Vagina (tissue), 2 donors: ENCODE measurements around the gene VPREB3. TPM values are rescaled to one million over a fixed set of nuclear protein-coding genes. Genes with fewer than 3 reads are reported as not detected.

ENCODE experiments used
- DNase-seq, 2 donors: peaks; one replicate each; pipeline ENCODE4 v3.0.0-alpha.2; 2017; ENCODE audit errors: extremely low spot score in 2 of 2
- H3K27ac ChIP-seq: fragments of 200-600 bp; sonication (generic); one replicate; pipeline ENCODE4 v1.5.1; 2019
- H3K27me3 ChIP-seq: fragments of 200-600 bp; sonication (generic); one replicate; pipeline ENCODE4 v1.5.1; 2019
- H3K36me3 ChIP-seq, 2 donors: fragments of 200-600 bp; sonication (generic); one replicate each; pipeline ENCODE4 v1.5.1; 2017 to 2019
- H3K4me1 ChIP-seq: fragments of 200-600 bp; sonication (generic); one replicate; pipeline ENCODE4 v1.5.1; 2019
- H3K4me3 ChIP-seq, 2 donors: fragments of 200-600 bp; sonication (generic); 1 replicate in 1 of 2; 2 replicates in 1 of 2; pipeline ENCODE4 v1.5.1; 2016 to 2019
- H3K9me3 ChIP-seq: fragments of 200-600 bp; sonication (generic); one replicate; pipeline ENCODE4 v1.5.1; 2019
- POLR2A ChIP-seq, 2 donors: fragments of 450-650 bp; IDR thresholded peaks; one replicate each; pipeline ENCODE4 v1.6.1; 2017; ENCODE audit warnings: antibody characterized with exemption in 2 of 2, mild to moderate bottlenecking in 2 of 2, moderate library complexity in 2 of 2
- POLR2AphosphoS5 ChIP-seq, 2 donors: sonication (generic); formaldehyde crosslinking; IDR thresholded peaks; one replicate each; pipeline ENCODE4 v1.9.0; 2017; ENCODE audit warnings: antibody characterized with exemption in 2 of 2, mild to moderate bottlenecking in 2 of 2, low read depth in 1 of 2; ENCODE audit not compliant: insufficient read depth in 1 of 2
- intact Hi-C: fragments of 100-400 bp; cut with DNase I; formaldehyde crosslinking; loops from one replicate; pipeline ENCODE4 v1.15.1; 2023
- total RNA-seq: library from RNA; depleted of rRNA; stranded (reverse); fragments of >200 nt; gene quantifications from one replicate; pipeline ENCODE4 v1.2.3, GENCODE V29; 2016
- TF ChIP-seq, protein P1 (sequence below), 3 experiments: fragments of 450-650 bp in 2 of 3; fragments of 200-600 bp in 1 of 3; sonication (generic) in 1 of 3; IDR thresholded peaks; one replicate each; pipeline ENCODE4 v1.5.1; 2017 to 2019; ENCODE audit warnings: antibody characterized with exemption in 3 of 3, mild to moderate bottlenecking in 2 of 3, moderate library complexity in 2 of 3

Gene VPREB3
- total RNA-seq, 1 donor from 2014 or later = not detected

DNA sequence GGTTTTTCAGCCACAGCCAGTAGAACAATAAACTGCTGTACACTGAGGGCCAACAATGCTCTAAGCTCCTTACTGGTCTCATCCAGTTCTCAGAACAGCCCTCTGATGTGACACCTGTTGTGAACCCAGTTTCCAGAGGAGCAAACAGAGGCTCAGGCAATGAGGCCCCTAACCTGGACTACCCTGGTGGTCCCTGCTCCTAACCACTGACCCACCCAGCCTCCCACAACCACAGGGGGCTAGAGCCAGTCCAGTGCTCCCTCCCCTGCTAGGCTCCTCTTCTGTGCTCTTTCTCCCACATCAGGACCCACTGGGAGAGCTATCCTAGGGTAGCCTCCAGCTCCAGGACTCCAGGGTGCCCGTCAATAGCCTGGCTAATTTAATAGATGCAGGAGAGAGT, 28.5 kb upstream of the VPREB3 start:
- no peak for DNase-seq
- H3K4me1 ChIP-seq = peaks cover 40% of the 10 kb centered on the region
- H3K4me3 ChIP-seq = no peak overlapping the region
- H3K9me3 ChIP-seq = no peaks in the 10 kb centered on the region
- H3K27me3 ChIP-seq = no peaks in the 10 kb centered on the region
- H3K27ac ChIP-seq = no peak overlapping the region
- no peaks in the 10 kb centered on the region for H3K36me3 ChIP-seq
- TF ChIP-seq POLR2A (IDR thresholded peaks at IDR 0.05) (no peak), POLR2AphosphoS5 (IDR thresholded peaks at IDR 0.05; ENCODE audit: insufficient read depth in 1 of 2, low read depth in 1 of 2) (no peak)
- TF ChIP-seq, protein P1, sequence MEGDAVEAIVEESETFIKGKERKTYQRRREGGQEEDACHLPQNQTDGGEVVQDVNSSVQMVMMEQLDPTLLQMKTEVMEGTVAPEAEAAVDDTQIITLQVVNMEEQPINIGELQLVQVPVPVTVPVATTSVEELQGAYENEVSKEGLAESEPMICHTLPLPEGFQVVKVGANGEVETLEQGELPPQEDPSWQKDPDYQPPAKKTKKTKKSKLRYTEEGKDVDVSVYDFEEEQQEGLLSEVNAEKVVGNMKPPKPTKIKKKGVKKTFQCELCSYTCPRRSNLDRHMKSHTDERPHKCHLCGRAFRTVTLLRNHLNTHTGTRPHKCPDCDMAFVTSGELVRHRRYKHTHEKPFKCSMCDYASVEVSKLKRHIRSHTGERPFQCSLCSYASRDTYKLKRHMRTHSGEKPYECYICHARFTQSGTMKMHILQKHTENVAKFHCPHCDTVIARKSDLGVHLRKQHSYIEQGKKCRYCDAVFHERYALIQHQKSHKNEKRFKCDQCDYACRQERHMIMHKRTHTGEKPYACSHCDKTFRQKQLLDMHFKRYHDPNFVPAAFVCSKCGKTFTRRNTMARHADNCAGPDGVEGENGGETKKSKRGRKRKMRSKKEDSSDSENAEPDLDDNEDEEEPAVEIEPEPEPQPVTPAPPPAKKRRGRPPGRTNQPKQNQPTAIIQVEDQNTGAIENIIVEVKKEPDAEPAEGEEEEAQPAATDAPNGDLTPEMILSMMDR (IDR thresholded peaks at IDR 0.05) = no peak
- intact Hi-C loops = no loop called here

DNA sequence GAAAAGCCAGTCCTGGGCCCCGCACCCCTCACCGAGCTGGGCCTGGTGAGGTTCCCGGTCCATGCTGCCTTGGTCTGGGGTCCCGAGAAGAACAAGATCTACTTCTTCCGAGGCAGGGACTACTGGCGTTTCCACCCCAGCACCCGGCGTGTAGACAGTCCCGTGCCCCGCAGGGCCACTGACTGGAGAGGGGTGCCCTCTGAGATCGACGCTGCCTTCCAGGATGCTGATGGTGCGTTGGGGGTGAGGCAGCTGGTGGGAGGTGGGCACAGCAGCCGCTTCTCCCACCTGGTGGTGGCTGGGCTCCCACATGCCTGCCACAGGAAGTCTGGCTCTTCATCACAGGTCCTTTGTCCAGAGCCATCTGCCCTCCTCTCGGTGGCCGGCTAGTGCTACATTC, 28.0 kb upstream of the VPREB3 start:
- no peak overlapping the region for H3K27ac ChIP-seq
- H3K9me3 ChIP-seq = no peaks in the 10 kb centered on the region
- no peak for DNase-seq
- peaks cover 36% of the 10 kb centered on the region for H3K4me1 ChIP-seq
- no peak overlapping the region for H3K4me3 ChIP-seq
- H3K27me3 ChIP-seq = no peaks in the 10 kb centered on the region
- no peaks in the 10 kb centered on the region for H3K36me3 ChIP-seq
- intact Hi-C loops = no loop called here
- no peak for TF ChIP-seq POLR2A (IDR thresholded peaks at IDR 0.05)
- TF ChIP-seq, protein P1 (IDR thresholded peaks at IDR 0.05) = no peak
- no peak for TF ChIP-seq POLR2AphosphoS5 (IDR thresholded peaks at IDR 0.05; ENCODE audit: insufficient read depth in 1 of 2, low read depth in 1 of 2)

DNA sequence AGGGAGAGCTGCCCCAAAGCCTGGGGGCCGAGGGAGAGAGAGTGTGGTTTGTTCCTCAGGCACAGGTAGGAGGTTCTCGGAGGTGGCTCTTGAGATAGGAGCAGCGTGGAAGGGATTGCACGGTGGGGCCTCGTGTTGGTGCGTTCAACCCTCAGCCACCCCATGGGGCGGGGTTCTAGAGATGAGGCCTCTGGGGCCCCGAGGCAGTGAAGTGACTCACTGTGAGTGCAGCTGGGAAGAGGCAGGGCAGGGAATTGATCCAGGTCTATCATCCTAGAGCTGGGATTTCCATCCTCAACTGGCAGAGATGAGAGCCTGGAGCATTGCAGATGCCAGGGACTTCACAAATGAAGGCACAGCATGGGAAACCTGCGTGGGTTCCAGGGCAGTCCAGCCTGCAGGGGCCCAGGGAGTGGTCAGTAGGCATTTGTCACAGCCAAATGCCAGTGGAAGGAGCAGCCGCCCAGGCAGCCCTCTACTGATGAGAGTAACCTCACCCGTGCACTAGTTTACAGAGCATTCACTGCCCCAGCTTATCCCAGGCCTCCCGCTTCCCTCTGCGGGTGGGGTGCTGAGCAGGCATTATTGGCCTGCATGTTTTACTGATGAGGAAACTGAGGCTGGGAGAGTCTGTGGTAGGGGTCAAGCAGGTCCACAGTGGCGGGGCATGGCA, 27.4 kb upstream of the VPREB3 start:
- Histone ChIP-seq H3K27me3 (no peaks in the 10 kb centered on the region), H3K4me1 (peaks cover 36% of the 10 kb centered on the region), H3K9me3 (no peaks in the 10 kb centered on the region), H3K4me3 (no peak overlapping the region), H3K27ac (peak overlapping the region; percentile 17), H3K36me3 (no peaks in the 10 kb centered on the region)
- intact Hi-C loops = no loop called here
- TF ChIP-seq POLR2A (IDR thresholded peaks at IDR 0.05) (no peak), POLR2AphosphoS5 (IDR thresholded peaks at IDR 0.05; ENCODE audit: insufficient read depth in 1 of 2, low read depth in 1 of 2) (peak in 1 of 2 donors; percentile 42)
- DNase-seq = no peak

DNA sequence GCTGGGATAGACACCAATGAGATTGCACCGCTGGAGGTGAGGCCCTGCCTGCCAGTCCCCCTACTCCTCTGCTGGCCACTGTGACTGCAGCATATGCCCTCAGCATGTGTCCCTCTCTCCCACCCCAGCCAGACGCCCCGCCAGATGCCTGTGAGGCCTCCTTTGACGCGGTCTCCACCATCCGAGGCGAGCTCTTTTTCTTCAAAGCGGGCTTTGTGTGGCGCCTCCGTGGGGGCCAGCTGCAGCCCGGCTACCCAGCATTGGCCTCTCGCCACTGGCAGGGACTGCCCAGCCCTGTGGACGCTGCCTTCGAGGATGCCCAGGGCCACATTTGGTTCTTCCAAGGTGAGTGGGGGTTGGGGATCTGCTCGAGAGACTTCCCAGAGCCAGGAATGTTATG, 26.8 kb upstream of the VPREB3 start:
- H3K27me3 ChIP-seq = no peaks in the 10 kb centered on the region
- intact Hi-C loops = no loop called here
- DNase-seq = no peak
- no peaks in the 10 kb centered on the region for H3K36me3 ChIP-seq
- H3K4me1 ChIP-seq = peaks cover 30% of the 10 kb centered on the region
- no peak for TF ChIP-seq POLR2AphosphoS5 (IDR thresholded peaks at IDR 0.05; ENCODE audit: insufficient read depth in 1 of 2, low read depth in 1 of 2)
- TF ChIP-seq POLR2A (IDR thresholded peaks at IDR 0.05) = no peak
- TF ChIP-seq, protein P1 (IDR thresholded peaks at IDR 0.05) = no peak
- no peak overlapping the region for H3K4me3 ChIP-seq
- H3K27ac ChIP-seq = peak overlapping the region; percentile 17
- H3K9me3 ChIP-seq = no peaks in the 10 kb centered on the region

DNA sequence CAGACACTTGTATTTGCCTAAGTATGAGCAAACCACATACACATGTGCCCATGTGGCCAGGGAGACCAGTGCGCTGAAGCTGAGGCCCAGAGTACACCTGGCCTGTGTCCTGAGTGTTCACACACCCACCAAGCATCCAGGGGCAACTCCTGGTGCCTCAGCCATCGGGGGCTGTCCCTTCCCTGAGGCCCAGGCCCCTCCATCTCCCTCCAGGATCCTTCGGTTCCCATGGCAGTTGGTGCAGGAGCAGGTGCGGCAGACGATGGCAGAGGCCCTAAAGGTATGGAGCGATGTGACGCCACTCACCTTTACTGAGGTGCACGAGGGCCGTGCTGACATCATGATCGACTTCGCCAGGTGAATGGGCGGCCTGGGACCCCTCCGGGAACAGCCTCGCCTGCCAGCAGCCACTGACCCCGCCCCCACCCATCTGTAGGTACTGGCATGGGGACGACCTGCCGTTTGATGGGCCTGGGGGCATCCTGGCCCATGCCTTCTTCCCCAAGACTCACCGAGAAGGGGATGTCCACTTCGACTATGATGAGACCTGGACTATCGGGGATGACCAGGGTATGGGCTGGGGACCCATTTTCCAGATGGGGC, 26.0 kb upstream of the VPREB3 start:
- TF ChIP-seq POLR2A (IDR thresholded peaks at IDR 0.05) (no peak), POLR2AphosphoS5 (IDR thresholded peaks at IDR 0.05; ENCODE audit: insufficient read depth in 1 of 2, low read depth in 1 of 2) (no peak)
- TF ChIP-seq, protein P1 (IDR thresholded peaks at IDR 0.05) = no peak
- DNase-seq = no peak
- no peaks in the 10 kb centered on the region for H3K9me3 ChIP-seq
- H3K4me1 ChIP-seq = peaks cover 26% of the 10 kb centered on the region
- H3K4me3 ChIP-seq = no peak overlapping the region
- H3K27ac ChIP-seq = no peak overlapping the region
- H3K27me3 ChIP-seq = no peaks in the 10 kb centered on the region
- intact Hi-C loops = no loop called here
- H3K36me3 ChIP-seq = no peaks in the 10 kb centered on the region
